ENCODE results near the gene DLEC1. TPM values are rescaled to one million over a fixed set of nuclear protein-coding genes. Genes with fewer than 3 reads are reported as not detected.

DLEC1 gene
- total RNA-seq, 4 donors from 2014 or later: 0.08 to 2.9 (median 0.57) TPM

- no peak overlapping the region for H3K4me3 ChIP-seq (ENCODE audit: low read depth, poor library complexity, severe bottlenecking)
- intact Hi-C loops (cut with DNase I; ENCODE audit: low total_unique reads): loop anchor here (5.0 kb wide), 1 partner anchor 346 kb away; no protein-coding TSS in a partner anchor
- DNase-seq (ENCODE audit: low spot score in 2 of 2): peak in 1 of 2 donors; percentile 77
- TF ChIP-seq CTCF (IDR thresholded peaks at IDR 0.05) (no peak), POLR2A (IDR thresholded peaks at IDR 0.05) (no peak)
- 90% methylated on average over 11 of the region's 11 CpGs for WGBS, 2 donors
Measured at GRCh38 chr3:38120693-38121450, 81.9 kb downstream of the DLEC1 start.

- DNase-seq (ENCODE audit: low spot score in 2 of 2): peak in 1 of 2 donors; percentile 81
Measured at GRCh38 chr3:38121451-38121831, 82.4 kb downstream of the DLEC1 start.

GRCh38 chr3:38121832-38122461 is 82.9 kb downstream of the DLEC1 start:
- intact Hi-C loops (cut with DNase I; ENCODE audit: low total_unique reads): loop anchor here (5.0 kb wide), 1 partner anchor 345 kb away; no protein-coding TSS in a partner anchor
- 92% methylated on average over 13 of the region's 13 CpGs for WGBS, 2 donors
- DNase-seq (ENCODE audit: low spot score in 2 of 2): peak in 1 of 2 donors; percentile 84
- H3K4me3 ChIP-seq (ENCODE audit: low read depth, poor library complexity, severe bottlenecking): no peak overlapping the region
- TF ChIP-seq POLR2A (IDR thresholded peaks at IDR 0.05) (no peak), CTCF (IDR thresholded peaks at IDR 0.05) (no peak)

More at GRCh38 chr3:38121451-38121831, 82.4 kb downstream of the DLEC1 start:
- TF ChIP-seq CTCF (IDR thresholded peaks at IDR 0.05): no peak
- no peak for TF ChIP-seq POLR2A (IDR thresholded peaks at IDR 0.05)
- 80 to 89% methylated on average over 3 to 9 of the region's 9 CpGs for WGBS, 2 donors
- intact Hi-C loops (cut with DNase I; ENCODE audit: low total_unique reads): loop anchor here (5.0 kb wide), 1 partner anchor 346 kb away; no protein-coding TSS in a partner anchor
- no peak overlapping the region for H3K4me3 ChIP-seq (ENCODE audit: low read depth, poor library complexity, severe bottlenecking)

- no peak for TF ChIP-seq CTCF (IDR thresholded peaks at IDR 0.05)
- TF ChIP-seq POLR2A (IDR thresholded peaks at IDR 0.05): no peak
- no peak overlapping the region for H3K4me3 ChIP-seq (ENCODE audit: low read depth, poor library complexity, severe bottlenecking)
- intact Hi-C loops (cut with DNase I; ENCODE audit: low total_unique reads): loop anchor here (5.0 kb wide), 1 partner anchor 344 kb away; no protein-coding TSS in a partner anchor
- 92 to 99% methylated on average over 8 to 9 of the region's 9 CpGs for WGBS, 2 donors
- peak in 1 of 2 donors; percentile 59 for DNase-seq (ENCODE audit: low spot score in 2 of 2)
Measured at GRCh38 chr3:38122712-38123290, 83.8 kb downstream of the DLEC1 start.

- TF ChIP-seq CTCF (IDR thresholded peaks at IDR 0.05): no peak
- TF ChIP-seq POLR2A (IDR thresholded peaks at IDR 0.05): no peak
- 62 to 67% methylated on average over 7 of the region's 7 CpGs for WGBS, 2 donors
- DNase-seq (ENCODE audit: low spot score in 2 of 2): peak in 1 of 2 donors; percentile 74
- intact Hi-C loops (cut with DNase I; ENCODE audit: low total_unique reads): loop anchor here (5.0 kb wide), 1 partner anchor 343 kb away; no protein-coding TSS in a partner anchor
- no peak overlapping the region for H3K4me3 ChIP-seq (ENCODE audit: low read depth, poor library complexity, severe bottlenecking)
Measured at GRCh38 chr3:38124324-38125122, 85.5 kb downstream of the DLEC1 start.

Measured in lower leg skin (tissue), 4 donors.